Endothelial cell of umbilical vein (primary cell): Measurements from ENCODE around the gene FIBCD1.

Experiments
- CTCF ChIP-seq, 2 donors: IDR thresholded peaks; 1 replicate in 1 of 2; 2 replicates in 1 of 2; pipeline ENCODE4 v1.5.1; 2011; ENCODE audit warnings: low read length in 2 of 2, mild to moderate bottlenecking in 2 of 2, moderate library complexity in 2 of 2, control low read depth in 1 of 2, inconsistent platforms in 1 of 2, low read depth in 1 of 2; ENCODE audit not compliant: insufficient read depth in 1 of 2; ENCODE audit errors: extremely low read depth in 1 of 2
- GATA2 ChIP-seq: IDR thresholded peaks from 2 replicates; pipeline ENCODE4 v1.7.0; 2011; ENCODE audit warnings: low read depth, mild to moderate bottlenecking, moderate library complexity, mixed read lengths, low read length; ENCODE audit not compliant: insufficient read length, insufficient read depth
- MAX ChIP-seq: IDR thresholded peaks from 2 replicates; pipeline ENCODE4 v1.6.1; 2011; ENCODE audit not compliant: insufficient read depth, insufficient read length
- POLR2A ChIP-seq: IDR thresholded peaks from 2 replicates; pipeline ENCODE4 v1.6.1; 2012; ENCODE audit warnings: low read depth, mild to moderate bottlenecking, control low read depth, low read length

DNA sequence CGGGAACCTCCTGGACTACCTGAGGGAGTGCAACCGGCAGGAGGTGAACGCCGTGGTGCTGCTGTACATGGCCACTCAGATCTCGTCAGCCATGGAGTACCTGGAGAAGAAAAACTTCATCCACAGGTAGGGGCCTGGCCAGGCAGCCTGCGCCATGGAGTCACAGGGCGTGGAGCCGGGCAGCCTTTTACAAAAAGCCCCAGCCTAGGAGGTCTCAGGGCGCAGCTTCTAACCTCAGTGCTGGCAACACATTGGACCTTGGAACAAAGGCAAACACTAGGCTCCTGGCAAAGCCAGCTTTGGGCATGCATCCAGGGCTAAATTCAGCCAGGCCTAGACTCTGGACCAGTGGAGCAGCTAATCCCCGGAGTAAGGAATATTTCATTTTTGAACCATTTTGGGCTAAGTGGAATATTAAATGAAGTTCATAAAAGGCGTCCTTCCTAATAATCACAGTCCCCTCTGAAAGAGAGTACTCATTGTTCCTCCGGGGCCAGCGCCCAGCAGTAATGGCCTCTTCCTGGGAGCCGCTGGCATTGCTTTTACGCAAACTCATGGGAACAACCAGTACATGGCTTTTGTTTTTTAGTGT is 66.0 kb downstream of the FIBCD1 start:
- TF ChIP-seq CTCF (IDR thresholded peaks at IDR 0.05; ENCODE audit: extremely low read depth in 1 of 2, insufficient read depth in 1 of 2, low read depth in 1 of 2, low read length in 2 of 2) (no peak), GATA2 (no peak), POLR2A (no peak), MAX (no peak)
